NT2/D1 (cell line): Measurements from ENCODE around the gene SGCD.

Experiments
- YY1 ChIP-seq: IDR thresholded peaks from 2 replicates; pipeline ENCODE4 v1.6.1; 2011; ENCODE audit not compliant: insufficient read length, insufficient read depth
- ZNF274 ChIP-seq: IDR thresholded peaks from 2 replicates; pipeline ENCODE4 v1.6.1; 2011; ENCODE audit warnings: mild to moderate bottlenecking, low read depth, low read length

DNA sequence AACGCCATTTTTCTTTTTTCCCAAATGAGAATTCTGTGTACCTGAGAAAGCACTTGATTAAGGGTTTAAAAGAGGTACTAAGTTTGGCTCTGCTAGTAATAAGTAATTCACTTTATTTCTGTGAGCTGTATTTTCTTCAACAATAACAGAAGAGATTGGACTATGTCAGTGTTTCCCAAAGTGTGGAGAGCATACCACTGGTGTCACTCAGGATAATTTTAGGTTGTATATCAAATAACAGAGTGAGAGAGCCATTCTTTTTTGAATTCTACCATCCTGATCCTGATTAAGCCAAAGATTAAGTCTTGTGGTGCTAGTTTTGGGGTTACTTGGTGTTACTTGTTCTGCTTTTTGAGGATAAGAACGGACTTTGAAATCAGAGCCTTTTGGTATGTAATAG is 380.8 kb downstream of the SGCD start:
- TF ChIP-seq YY1: no peak
- TF ChIP-seq ZNF274: no peak
